ENCODE data around the gene TRIM29. TPM values are rescaled to one million over a fixed set of nuclear protein-coding genes. Genes with fewer than 3 reads are reported as not detected.

Gene TRIM29
- total and polyA plus RNA-seq, 10 of the 15 experiments (the other 5 are each of a cell fraction or from before 2014, with no cell fraction given), result 0.08 to 0.67 (median 0.26) TPM; not detected in 5

GRCh38 chr11:120125024-120125423 lies 12.9 kb downstream of the TRIM29 start:
- no peak overlapping the region for H3K27ac ChIP-seq (ENCODE audit: control insufficient read depth, insufficient read depth)
- H4K20me1 ChIP-seq (ENCODE audit: control insufficient read depth, insufficient read depth), result no peaks in the 10 kb centered on the region
- no peak for TF ChIP-seq YBX1 (IDR thresholded peaks at IDR 0.05)
- TF ChIP-seq TCF3 (IDR thresholded peaks at IDR 0.05; ENCODE audit: borderline replicate concordance, insufficient read depth, low read depth, low read length), result no peak
- no peak for TF ChIP-seq RFX5 (IDR thresholded peaks at IDR 0.05; ENCODE audit: low read depth, low read length)
- TF ChIP-seq, protein P1, sequence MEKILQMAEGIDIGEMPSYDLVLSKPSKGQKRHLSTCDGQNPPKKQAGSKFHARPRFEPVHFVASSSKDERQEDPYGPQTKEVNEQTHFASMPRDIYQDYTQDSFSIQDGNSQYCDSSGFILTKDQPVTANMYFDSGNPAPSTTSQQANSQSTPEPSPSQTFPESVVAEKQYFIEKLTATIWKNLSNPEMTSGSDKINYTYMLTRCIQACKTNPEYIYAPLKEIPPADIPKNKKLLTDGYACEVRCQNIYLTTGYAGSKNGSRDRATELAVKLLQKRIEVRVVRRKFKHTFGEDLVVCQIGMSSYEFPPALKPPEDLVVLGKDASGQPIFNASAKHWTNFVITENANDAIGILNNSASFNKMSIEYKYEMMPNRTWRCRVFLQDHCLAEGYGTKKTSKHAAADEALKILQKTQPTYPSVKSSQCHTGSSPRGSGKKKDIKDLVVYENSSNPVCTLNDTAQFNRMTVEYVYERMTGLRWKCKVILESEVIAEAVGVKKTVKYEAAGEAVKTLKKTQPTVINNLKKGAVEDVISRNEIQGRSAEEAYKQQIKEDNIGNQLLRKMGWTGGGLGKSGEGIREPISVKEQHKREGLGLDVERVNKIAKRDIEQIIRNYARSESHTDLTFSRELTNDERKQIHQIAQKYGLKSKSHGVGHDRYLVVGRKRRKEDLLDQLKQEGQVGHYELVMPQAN (conservative IDR thresholded peaks at IDR 0.05), result no peak
- TF ChIP-seq CREM (IDR thresholded peaks at IDR 0.05; ENCODE audit: low read depth), result no peak
- no peak for TF ChIP-seq SREBF2 (IDR thresholded peaks at IDR 0.05; ENCODE audit: low read length)
- no peak for TF ChIP-seq CREB1 (IDR thresholded peaks at IDR 0.05; ENCODE audit: low read depth)
- TF ChIP-seq ATF3 (IDR thresholded peaks at IDR 0.05; ENCODE audit: borderline replicate concordance, extremely low read depth, low read depth, low read length), result no peak
- TF ChIP-seq SMAD5 (IDR thresholded peaks at IDR 0.05; ENCODE audit: low read depth), result no peak
- no peak for TF ChIP-seq NBN (IDR thresholded peaks at IDR 0.05)
- no peak for TF ChIP-seq MYC (IDR thresholded peaks at IDR 0.05; ENCODE audit: insufficient read depth, insufficient read length, insufficient replicate concordance, low read length, severe bottlenecking)
- TF ChIP-seq STAT1 (conservative IDR thresholded peaks at IDR 0.05), result no peak
- CTCF ChIA-PET, result no interaction called here
- POLR2A ChIA-PET, result no interaction called here
- in situ Hi-C loops (cut with MboI) (no loop called here), intact Hi-C loops (cut with micrococcal nuclease; ENCODE audit: unreplicated experiment) (no loop called here)
- no peaks in the 10 kb centered on the region for H3K4me1 ChIP-seq (ENCODE audit: control insufficient read depth, insufficient read depth, low read length)
- no peak overlapping the region for H2AFZ ChIP-seq (ENCODE audit: control insufficient read depth, low read depth, low read length)
- no peak for DNase-seq (ENCODE audit: low read depth, low spot score)
- WGBS (ENCODE audit: insufficient coverage, insufficient replicate concordance, low lambda C conversion rate, missing lambda C conversion rate), result 13% methylated on average over 5 of the region's 5 CpGs
- peak; percentile 50; the same call in 2 of the 3 replicates for ATAC-seq
- no peak overlapping the region for H3K9ac ChIP-seq (ENCODE audit: control insufficient read depth, insufficient read depth, low read length)
- no TSS peak for BruUV-seq (replicated peaks)
- H3K4me3 ChIP-seq, result no peak overlapping the region
- FAIRE-seq, result no peak
- H3K9me3 ChIP-seq (replicated peaks; ENCODE audit: control insufficient read depth, insufficient read depth, low read length), result no peaks in the 10 kb centered on the region; the same call in 2 of the 3 replicates
- no peak overlapping the region for H3K4me2 ChIP-seq (ENCODE audit: control insufficient read depth, insufficient read depth)
- no peaks in the 10 kb centered on the region for H3K79me2 ChIP-seq (ENCODE audit: control insufficient read depth, insufficient read depth, low read length)
- H3K36me3 ChIP-seq (ENCODE audit: control insufficient read depth in 2 of 2, insufficient read depth in 2 of 2, low read length in 1 of 2), result no peaks in the 10 kb centered on the region
- RAD21 ChIA-PET (ENCODE audit: unreplicated experiment), result no interaction called here
- H3K27me3 ChIP-seq (replicated peaks in 1 of 2; ENCODE audit: control insufficient read depth in 2 of 2, insufficient read depth in 2 of 2, low read length in 1 of 2), result peaks cover 1 to 4% of the 10 kb centered on the region in 2 experiments; a peak in 3 of 4 replicates
- SMC1A ChIA-PET (ENCODE audit: uncharacterized antibody, unreplicated experiment), result no interaction called here
